ENCODE data around the gene MGMT. TPM values are rescaled to one million over a fixed set of nuclear protein-coding genes. Genes with fewer than 3 reads are reported as not detected.

Gene MGMT
- total RNA-seq, 2 donors from 2014 or later: 26.9 to 27.7 TPM

- Mint-ChIP-seq H3K36me3 (peaks cover 25 to 34% of the 10 kb centered on the region in 2 donors), H3K27ac (no peak overlapping the region), H3K9me3 (peaks cover 23 to 26% of the 10 kb centered on the region in 2 donors)
- no peak for DNase-seq (ENCODE audit: low spot score in 2 of 2)
- no peak for ATAC-seq
Observed at GRCh38 chr10:129807211-129807610, 340.2 kb downstream of the MGMT start.

- ATAC-seq: no peak
- H3K27ac Mint-ChIP-seq: no peak overlapping the region
- H3K36me3 Mint-ChIP-seq: peaks cover 25 to 28% of the 10 kb centered on the region in 2 donors
Observed at GRCh38 chr10:129808092-129808983, 341.3 kb downstream of the MGMT start.

GRCh38 chr10:129809431-129809830 lies 342.4 kb downstream of the MGMT start:
- DNase-seq (ENCODE audit: low spot score in 2 of 2): no peak
- Mint-ChIP-seq H3K9me3 (peaks cover 13% of the 10 kb centered on the region in 2 donors), H3K36me3 (peaks cover 17 to 18% of the 10 kb centered on the region in 2 donors), H3K27ac (no peak overlapping the region)
- no peak for ATAC-seq

More at GRCh38 chr10:129808092-129808983, 341.3 kb downstream of the MGMT start:
- no peak for DNase-seq (ENCODE audit: low spot score in 2 of 2)
- peaks cover 20 to 21% of the 10 kb centered on the region in 2 donors for H3K9me3 Mint-ChIP-seq

GRCh38 chr10:129809841-129810240 lies 342.8 kb downstream of the MGMT start:
- no peak overlapping the region for H3K27ac Mint-ChIP-seq
- H3K36me3 Mint-ChIP-seq: peaks cover 15 to 18% of the 10 kb centered on the region in 2 donors
- no peak for ATAC-seq
- no peak for DNase-seq (ENCODE audit: low spot score in 2 of 2)
- H3K9me3 Mint-ChIP-seq: peaks cover 10 to 13% of the 10 kb centered on the region in 2 donors

- no peak overlapping the region for H3K27ac Mint-ChIP-seq
Observed at GRCh38 chr10:129811208-129811607, 344.2 kb downstream of the MGMT start.

GRCh38 chr10:129812398-129812797 lies 345.4 kb downstream of the MGMT start:
- Mint-ChIP-seq H3K9me3 (no peaks in the 10 kb centered on the region), H3K27ac (no peak overlapping the region), H3K36me3 (peaks cover 0 to 1% of the 10 kb centered on the region in 2 donors)
- DNase-seq (ENCODE audit: low spot score in 2 of 2): no peak
- no peak for ATAC-seq

More at GRCh38 chr10:129811208-129811607, 344.2 kb downstream of the MGMT start:
- Mint-ChIP-seq H3K9me3 (peaks cover 6% of the 10 kb centered on the region in 2 donors), H3K36me3 (peaks cover 11 to 12% of the 10 kb centered on the region in 2 donors)
- DNase-seq (ENCODE audit: low spot score in 2 of 2) (no peak), ATAC-seq (no peak)

GRCh38 chr10:129814681-129815646 lies 347.9 kb downstream of the MGMT start:
- ATAC-seq (no peak), DNase-seq (ENCODE audit: low spot score in 2 of 2) (no peak)
- H3K9me3 Mint-ChIP-seq: peaks cover 0 to 14% of the 10 kb centered on the region in 2 donors
- H3K27ac Mint-ChIP-seq: no peak overlapping the region
- H3K36me3 Mint-ChIP-seq: peaks cover 9 to 10% of the 10 kb centered on the region in 2 donors

GRCh38 chr10:129815898-129816655 lies 349.0 kb downstream of the MGMT start:
- no peak for ATAC-seq
- peaks cover 9 to 10% of the 10 kb centered on the region in 2 donors for H3K36me3 Mint-ChIP-seq

GRCh38 chr10:129816656-129817045 lies 349.6 kb downstream of the MGMT start:
- H3K36me3 Mint-ChIP-seq: peaks cover 9 to 10% of the 10 kb centered on the region in 2 donors
- H3K9me3 Mint-ChIP-seq: peaks cover 0 to 14% of the 10 kb centered on the region in 2 donors
- no peak overlapping the region for H3K27ac Mint-ChIP-seq
- ATAC-seq: no peak
- no peak for DNase-seq (ENCODE audit: low spot score in 2 of 2)

More at GRCh38 chr10:129815898-129816655, 349.0 kb downstream of the MGMT start:
- DNase-seq (ENCODE audit: low spot score in 2 of 2): no peak
- Mint-ChIP-seq H3K27ac (no peak overlapping the region), H3K9me3 (peaks cover 0 to 14% of the 10 kb centered on the region in 2 donors)

Data from activated naive CD4-positive, alpha-beta T cell treated with anti-CD3 and anti-CD28 coated beads, Interleukin-2, amount 50 U/mL, for 72 hours (primary cell).